NCI-H82 (cell line): ENCODE results near the gene GH2.
A peak's percentile ranks its signal among the peaks of the same experiment; 100 is the strongest.
"Not testable (repeated sequence)": the region's sequence is repeated elsewhere in the genome, so short reads cannot be mapped to it uniquely, and the experiment has no call there.

Experiments
- DNase-seq: peaks from one replicate; lab custom pipeline; 2025; lab: John Stamatoyannopoulos, UW

GH2 gene

GRCh38 chr17:63881935-63882601 is at the start of gene GH2:
GH2 (minus strand) TSS chr17:63881944; CDS start chr17:63881801, 143 bp downstream.
- peak; percentile 78 for DNase-seq

DNA sequence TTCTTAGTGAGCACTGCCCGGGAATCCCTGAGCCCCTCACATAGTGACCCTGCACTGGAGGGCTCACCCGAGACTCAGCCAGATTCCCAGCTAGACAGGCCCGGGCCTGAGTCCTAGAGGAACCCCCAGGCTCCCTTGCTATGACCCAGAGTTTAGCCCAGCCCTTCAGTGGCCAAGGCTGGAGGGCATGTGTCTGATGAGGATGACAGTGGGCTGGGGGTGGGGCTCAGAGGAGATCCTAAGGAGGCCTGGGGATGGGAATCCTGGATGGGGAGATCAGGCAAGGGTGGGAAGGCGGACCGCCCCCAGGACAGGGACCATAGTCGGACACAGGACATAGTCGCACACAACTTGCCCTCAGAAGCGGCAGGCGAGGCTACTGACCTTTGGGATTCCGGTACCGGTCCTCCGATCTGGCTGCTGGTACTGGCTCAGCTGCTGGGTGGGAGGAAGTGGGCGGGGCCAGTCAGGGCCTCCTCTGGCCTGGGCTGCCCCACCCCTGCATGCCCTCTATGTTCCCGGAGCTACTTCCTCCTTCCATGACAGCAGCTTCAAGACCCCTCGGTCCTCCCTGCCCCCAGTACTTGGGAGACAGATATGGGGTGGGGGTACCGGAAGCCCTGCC is 49.3 kb upstream of the GH2 start:
- no peak for DNase-seq

- DNase-seq = no peak
Measured at GRCh38 chr17:63929860-63930766, 48.4 kb upstream of the GH2 start.

- no peak for DNase-seq
Measured at GRCh38 chr17:63928966-63929695, 47.4 kb upstream of the GH2 start.

DNA sequence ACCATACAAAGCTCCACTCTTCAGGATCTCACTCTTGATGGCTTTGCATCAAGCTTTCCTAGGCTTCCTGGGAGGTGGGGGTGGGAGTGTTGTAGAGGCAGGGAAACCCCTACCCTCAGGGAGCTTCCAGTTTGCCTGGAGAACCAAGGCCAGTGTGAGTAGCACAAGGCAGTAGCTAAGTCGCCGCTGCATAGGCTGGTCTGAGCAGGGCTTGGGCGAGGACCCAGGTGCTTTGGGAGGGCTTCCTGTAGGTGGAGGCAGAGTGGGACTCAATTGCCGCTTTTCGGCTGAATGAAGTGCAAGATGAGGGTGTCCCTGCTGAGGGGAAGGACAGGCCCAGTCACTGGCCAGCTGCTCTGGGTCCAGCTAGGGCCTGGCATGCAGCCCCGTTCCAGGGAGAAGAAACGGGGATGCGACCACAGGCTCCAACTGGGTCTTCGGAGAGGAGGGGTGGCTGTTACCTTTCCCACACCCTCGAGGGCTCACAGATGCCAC is 46.5 kb upstream of the GH2 start:
- DNase-seq = no peak

GRCh38 chr17:63927464-63928171 is 45.9 kb upstream of the GH2 start:
- DNase-seq = peak; percentile 19

DNA sequence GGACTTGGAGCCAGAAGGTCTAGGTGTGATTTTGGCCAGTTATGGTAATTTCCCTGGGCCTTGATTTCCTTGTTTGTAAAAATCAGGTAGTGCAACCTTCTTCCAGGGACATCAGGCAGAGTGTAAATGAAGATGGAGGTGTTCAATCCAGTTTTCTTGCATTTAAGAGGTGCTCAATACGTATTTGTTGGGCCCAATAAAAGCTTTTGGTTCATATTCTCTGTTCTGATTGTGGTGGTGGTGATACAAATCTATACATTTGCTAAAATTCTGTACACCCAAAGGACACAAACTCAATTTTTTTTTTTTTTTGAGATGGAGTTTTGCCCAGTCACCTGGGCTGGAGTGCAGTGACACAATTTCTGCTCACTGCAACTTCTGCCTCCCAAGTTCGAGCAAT is 44.4 kb upstream of the GH2 start:
- no peak for DNase-seq

DNA sequence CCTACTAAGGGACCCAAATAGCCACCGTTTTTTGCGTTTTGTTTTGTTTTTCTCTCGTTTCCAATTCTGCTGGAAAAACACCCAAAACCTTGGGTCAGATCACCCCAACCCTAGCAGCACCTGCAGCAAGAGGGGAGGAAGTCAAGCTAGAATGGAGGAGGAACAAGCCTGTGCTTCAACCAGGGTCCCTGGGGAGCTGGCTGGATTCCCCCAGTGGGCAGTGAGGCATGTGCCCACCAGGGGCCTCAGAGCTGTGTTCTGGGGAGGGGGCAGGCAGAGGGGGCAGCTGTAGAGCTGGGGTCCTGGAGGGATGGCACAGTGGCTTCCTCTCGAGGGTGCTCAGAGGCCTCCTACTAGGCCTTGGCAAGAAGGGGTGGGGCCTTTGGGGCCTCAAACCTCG is 43.9 kb upstream of the GH2 start:
- DNase-seq = no peak

GRCh38 chr17:63922402-63922801 is 40.7 kb upstream of the GH2 start:
- DNase-seq = not testable (repeated sequence)

DNA sequence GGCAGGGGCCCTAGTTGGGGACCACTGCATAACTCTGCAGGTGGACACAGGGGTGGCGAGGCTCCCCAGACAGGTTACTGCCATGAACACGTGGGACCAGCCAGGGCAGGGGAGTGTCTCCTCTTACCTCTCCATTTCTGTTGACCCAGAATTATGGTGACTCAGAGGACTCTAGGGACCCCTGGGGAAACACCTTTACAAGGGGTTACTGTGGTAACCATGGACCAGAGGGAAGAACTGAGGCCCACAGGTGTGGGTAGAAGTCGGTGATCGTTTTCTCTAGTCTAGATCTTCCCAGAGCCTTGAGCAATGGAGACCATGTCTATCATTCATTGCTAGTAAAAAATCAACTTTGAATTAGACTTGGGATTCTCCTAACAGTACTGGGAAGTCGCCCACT is 39.0 kb upstream of the GH2 start:
- DNase-seq = not testable (repeated sequence)

GRCh38 chr17:63920050-63920449 is 38.3 kb upstream of the GH2 start:
- DNase-seq = not testable (repeated sequence)

- peak; percentile 76 for DNase-seq
Measured at GRCh38 chr17:63919311-63919723, 37.6 kb upstream of the GH2 start.

DNA sequence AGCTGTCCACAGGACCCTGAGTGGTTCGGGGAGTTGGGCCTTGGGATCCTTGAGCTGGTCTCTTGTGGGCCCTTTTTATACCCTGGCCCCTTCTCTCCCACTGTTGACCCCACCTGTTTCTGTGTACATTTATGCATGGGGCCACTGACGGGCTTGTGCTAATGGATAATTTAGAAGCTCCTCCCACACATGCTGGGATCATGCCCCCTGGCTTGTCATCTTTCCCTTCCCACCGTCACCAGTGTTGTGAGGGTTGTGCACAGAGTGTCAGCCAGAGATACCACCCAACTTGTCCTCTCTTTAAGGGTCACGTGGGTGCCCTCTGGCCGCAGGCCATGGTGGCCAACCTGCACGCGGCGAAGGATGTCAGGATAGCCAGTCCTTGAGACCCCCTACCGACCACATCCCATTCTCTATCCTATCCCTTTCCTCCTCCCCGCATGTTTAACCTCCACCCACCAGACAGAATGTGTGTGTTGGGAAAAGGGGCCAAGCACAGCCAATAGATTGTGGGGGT is 37.1 kb upstream of the GH2 start, which contains the start of gene GH1:
TSS of gene GH1 (minus strand) at position 51 of the 517 bp plus-strand sequence. CDS start 63 bp downstream, outside the sequence.
- DNase-seq = not testable (repeated sequence)

- DNase-seq = peak; percentile 26
Measured at GRCh38 chr17:63918305-63918704, 36.6 kb upstream of the GH2 start.

DNA sequence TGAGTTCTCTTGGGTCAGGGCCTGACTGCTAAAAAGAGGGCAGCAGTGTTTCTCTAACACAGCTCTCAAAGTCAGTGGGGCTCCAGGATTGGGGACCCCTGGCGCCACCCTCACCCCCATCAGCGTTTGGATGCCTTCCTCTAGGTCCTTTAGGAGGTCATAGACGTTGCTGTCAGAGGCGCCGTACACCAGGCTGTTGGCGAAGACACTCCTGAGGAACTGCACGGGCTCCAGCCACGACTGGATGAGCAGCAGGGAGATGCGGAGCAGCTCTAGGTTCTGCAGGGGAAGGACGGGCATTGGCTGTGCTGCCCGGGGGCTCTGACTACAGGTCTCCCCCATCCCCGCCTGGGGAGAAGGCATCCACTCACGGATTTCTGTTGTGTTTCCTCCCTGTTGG is 35.9 kb upstream of the GH2 start:
- DNase-seq = no peak

- DNase-seq = not testable (repeated sequence)
Measured at GRCh38 chr17:63917206-63917605, 35.5 kb upstream of the GH2 start.

- DNase-seq = no peak
Measured at GRCh38 chr17:63916566-63917185, 34.9 kb upstream of the GH2 start.

- DNase-seq = not testable (repeated sequence)
Measured at GRCh38 chr17:63915753-63916152, 34.0 kb upstream of the GH2 start.

- DNase-seq = no peak
Measured at GRCh38 chr17:63914471-63914870, 32.7 kb upstream of the GH2 start.

DNA sequence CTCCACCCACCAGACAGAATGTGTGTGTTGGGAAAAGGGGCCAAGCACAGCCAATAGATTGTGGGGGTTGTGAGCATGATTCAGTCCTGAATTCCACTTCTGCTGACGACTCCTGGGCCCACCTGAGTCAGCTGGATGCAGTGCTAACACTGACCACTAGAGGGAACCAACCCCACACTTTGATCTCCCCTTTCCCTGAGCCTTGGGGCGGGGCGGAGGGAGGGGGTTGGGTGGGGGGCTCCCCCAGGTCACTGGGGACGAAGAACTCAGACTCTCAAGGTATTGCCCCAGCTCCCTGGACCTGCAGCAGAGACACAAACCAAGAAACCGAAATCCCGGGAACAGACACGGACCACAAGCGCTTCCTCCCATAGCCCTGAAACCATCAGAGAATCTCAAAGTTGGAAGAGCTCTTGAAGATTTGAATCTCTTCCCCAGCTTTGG is 29.9 kb upstream of the GH2 start:
- peak; percentile 73 for DNase-seq
